ENCODE results near the gene NMRK1. TPM values are rescaled to one million over a fixed set of nuclear protein-coding genes. Genes with fewer than 3 reads are reported as not detected.

NMRK1 gene
- total RNA-seq, 1 experiment from 2014 or later = 24.6 TPM

DNA sequence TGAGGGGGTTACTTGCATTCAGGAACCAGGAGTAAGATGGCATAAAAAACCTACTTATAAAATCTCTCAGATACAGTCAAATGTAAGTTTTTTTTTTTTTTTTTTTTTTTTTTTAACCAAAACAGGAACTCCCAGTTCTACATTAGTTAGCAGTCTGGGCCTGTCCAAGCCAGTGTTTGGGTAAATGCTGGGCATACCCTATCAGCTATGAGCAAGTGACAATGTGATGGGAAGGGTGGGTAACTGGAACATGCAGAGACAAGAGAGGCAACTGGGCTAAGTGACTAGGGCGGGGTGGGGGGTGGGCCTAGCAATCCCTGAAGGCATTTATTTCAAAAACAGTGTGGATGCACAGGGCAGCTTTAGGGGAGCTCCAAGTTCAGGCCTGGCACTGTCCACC lies 2.3 kb downstream of the NMRK1 start:
- CTCF ChIA-PET = interaction anchor here (0.6 to 9.1 kb wide), 10 partner anchors 9 to 315 kb away, joined by 3 to 53 read pairs (median 3); partner anchors contain the start of gene CARNMT1
- intact Hi-C loops (cut with micrococcal nuclease) = loop anchor here (5.0 kb wide), 3 partner anchors 102 to 1307 kb away; partner anchors contain the start of gene RFK
- POLR2A ChIA-PET = interaction anchor here (0.7 to 8.3 kb wide), 6 partner anchors 14 to 308 kb away, joined by 3 to 121 read pairs (median 17); partner anchors contain the start of gene CARNMT1
- H3K27me3 Mint-ChIP-seq (ENCODE audit: insufficient read depth, unreplicated experiment) = no peaks in the 10 kb centered on the region
- no TSS peak for BruUV-seq (replicated peaks)
- H3K27ac Mint-ChIP-seq (ENCODE audit: low read depth, unreplicated experiment) = peak overlapping the region; percentile 69
- peak overlapping the region; percentile 99 for H3K4me3 Mint-ChIP-seq (ENCODE audit: unreplicated experiment)
- H3K36me3 Mint-ChIP-seq (ENCODE audit: insufficient read depth, unreplicated experiment) = peaks cover 6% of the 10 kb centered on the region
- peaks cover 32% of the 10 kb centered on the region for H3K4me1 Mint-ChIP-seq (ENCODE audit: insufficient read depth, unreplicated experiment)
- no peaks in the 10 kb centered on the region for H3K9me3 Mint-ChIP-seq (ENCODE audit: unreplicated experiment)
- DNase-seq (ENCODE audit: unreplicated experiment) = peak; percentile 22
- TF ChIP-seq, protein P1, sequence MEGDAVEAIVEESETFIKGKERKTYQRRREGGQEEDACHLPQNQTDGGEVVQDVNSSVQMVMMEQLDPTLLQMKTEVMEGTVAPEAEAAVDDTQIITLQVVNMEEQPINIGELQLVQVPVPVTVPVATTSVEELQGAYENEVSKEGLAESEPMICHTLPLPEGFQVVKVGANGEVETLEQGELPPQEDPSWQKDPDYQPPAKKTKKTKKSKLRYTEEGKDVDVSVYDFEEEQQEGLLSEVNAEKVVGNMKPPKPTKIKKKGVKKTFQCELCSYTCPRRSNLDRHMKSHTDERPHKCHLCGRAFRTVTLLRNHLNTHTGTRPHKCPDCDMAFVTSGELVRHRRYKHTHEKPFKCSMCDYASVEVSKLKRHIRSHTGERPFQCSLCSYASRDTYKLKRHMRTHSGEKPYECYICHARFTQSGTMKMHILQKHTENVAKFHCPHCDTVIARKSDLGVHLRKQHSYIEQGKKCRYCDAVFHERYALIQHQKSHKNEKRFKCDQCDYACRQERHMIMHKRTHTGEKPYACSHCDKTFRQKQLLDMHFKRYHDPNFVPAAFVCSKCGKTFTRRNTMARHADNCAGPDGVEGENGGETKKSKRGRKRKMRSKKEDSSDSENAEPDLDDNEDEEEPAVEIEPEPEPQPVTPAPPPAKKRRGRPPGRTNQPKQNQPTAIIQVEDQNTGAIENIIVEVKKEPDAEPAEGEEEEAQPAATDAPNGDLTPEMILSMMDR (IDR thresholded peaks at IDR 0.05; ENCODE audit: unreplicated experiment) = no peak

GRCh38 chr9:75084081-75084672 lies 3.8 kb downstream of the NMRK1 start:
- no peaks in the 10 kb centered on the region for H3K9me3 Mint-ChIP-seq (ENCODE audit: unreplicated experiment)
- intact Hi-C loops (cut with micrococcal nuclease) = no loop called here
- ChIA-PET POLR2A (interaction anchor here (1.0 to 8.3 kb wide), 3 partner anchors 18 to 132 kb away, joined by 3 to 121 read pairs (median 7); partner anchors contain the start of genes C9orf40 and CARNMT1), CTCF (interaction anchor here (0.7 to 9.1 kb wide), 4 partner anchors 9 to 309 kb away, joined by 3 to 53 read pairs (median 28); partner anchors contain the start of gene CARNMT1)
- no peak for DNase-seq (ENCODE audit: unreplicated experiment)
- no peaks in the 10 kb centered on the region for H3K27me3 Mint-ChIP-seq (ENCODE audit: insufficient read depth, unreplicated experiment)
- BruUV-seq (replicated peaks) = no TSS peak
- H3K4me3 Mint-ChIP-seq (ENCODE audit: unreplicated experiment) = no peak overlapping the region
- TF ChIP-seq, protein P1 (IDR thresholded peaks at IDR 0.05; ENCODE audit: unreplicated experiment) = no peak
- peak overlapping the region; percentile 73 for H3K27ac Mint-ChIP-seq (ENCODE audit: low read depth, unreplicated experiment)
- peaks cover 21% of the 10 kb centered on the region for H3K4me1 Mint-ChIP-seq (ENCODE audit: insufficient read depth, unreplicated experiment)
- peaks cover 7% of the 10 kb centered on the region for H3K36me3 Mint-ChIP-seq (ENCODE audit: insufficient read depth, unreplicated experiment)

GRCh38 chr9:75083188-75083970 lies 4.6 kb downstream of the NMRK1 start:
- Mint-ChIP-seq H3K27me3 (ENCODE audit: insufficient read depth, unreplicated experiment) (no peaks in the 10 kb centered on the region), H3K9me3 (ENCODE audit: unreplicated experiment) (no peaks in the 10 kb centered on the region), H3K27ac (ENCODE audit: low read depth, unreplicated experiment) (peak overlapping the region; percentile 73), H3K4me3 (ENCODE audit: unreplicated experiment) (no peak overlapping the region), H3K4me1 (ENCODE audit: insufficient read depth, unreplicated experiment) (peaks cover 21% of the 10 kb centered on the region), H3K36me3 (ENCODE audit: insufficient read depth, unreplicated experiment) (peaks cover 7% of the 10 kb centered on the region)
- TF ChIP-seq, protein P1 (IDR thresholded peaks at IDR 0.05; ENCODE audit: unreplicated experiment) = no peak
- CTCF ChIA-PET = interaction anchor here (0.6 to 9.1 kb wide), 6 partner anchors 8 to 308 kb away, joined by 3 to 53 read pairs (median 6); partner anchors contain the start of gene CARNMT1
- peak; percentile 56 for DNase-seq (ENCODE audit: unreplicated experiment)
- intact Hi-C loops (cut with micrococcal nuclease) = no loop called here
- BruUV-seq (replicated peaks) = no TSS peak
- POLR2A ChIA-PET = interaction anchor here (0.9 to 8.3 kb wide), 3 partner anchors 13 to 58 kb away, joined by 3 to 121 read pairs (median 3); partner anchors contain the start of gene CARNMT1

DNA sequence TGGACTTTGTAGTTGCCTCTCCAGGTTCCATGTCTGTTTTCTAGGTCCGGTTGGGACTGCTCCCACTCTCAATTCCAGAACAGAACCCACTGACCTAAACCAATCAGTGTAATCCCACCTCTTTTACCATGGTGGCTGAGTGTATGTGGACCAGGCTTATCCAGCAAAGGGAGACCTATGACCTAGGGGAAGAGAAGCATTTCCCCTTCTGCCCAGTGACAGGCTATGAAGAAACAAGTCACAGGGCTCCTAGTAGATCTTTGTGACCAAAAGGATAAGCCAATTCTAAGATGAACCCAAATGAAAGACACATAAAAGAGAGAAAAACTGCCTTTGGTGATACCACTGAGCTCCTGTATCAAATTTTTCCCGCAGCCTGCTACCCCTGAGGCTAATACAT lies 6.3 kb downstream of the NMRK1 start:
- H3K4me1 Mint-ChIP-seq (ENCODE audit: insufficient read depth, unreplicated experiment) = peaks cover 21% of the 10 kb centered on the region
- BruUV-seq (replicated peaks) = no TSS peak
- POLR2A ChIA-PET = no interaction called here
- H3K27me3 Mint-ChIP-seq (ENCODE audit: insufficient read depth, unreplicated experiment) = no peaks in the 10 kb centered on the region
- intact Hi-C loops (cut with micrococcal nuclease) = no loop called here
- CTCF ChIA-PET = interaction anchor here (6.9 to 9.1 kb wide), 2 partner anchors 55 to 306 kb away, joined by 51 to 53 read pairs; partner anchors contain the start of gene CARNMT1
- H3K27ac Mint-ChIP-seq (ENCODE audit: low read depth, unreplicated experiment) = no peak overlapping the region
- H3K9me3 Mint-ChIP-seq (ENCODE audit: unreplicated experiment) = no peaks in the 10 kb centered on the region
- H3K4me3 Mint-ChIP-seq (ENCODE audit: unreplicated experiment) = no peak overlapping the region
- DNase-seq (ENCODE audit: unreplicated experiment) = no peak
- peaks cover 7% of the 10 kb centered on the region for H3K36me3 Mint-ChIP-seq (ENCODE audit: insufficient read depth, unreplicated experiment)
- TF ChIP-seq, protein P1 (IDR thresholded peaks at IDR 0.05; ENCODE audit: unreplicated experiment) = no peak

Data from MCF 10A (cell line).